Mucosa of descending colon (tissue), 3 donors: ENCODE results near the gene BLOC1S1. TPM values are rescaled to one million over a fixed set of nuclear protein-coding genes. Genes with fewer than 3 reads are reported as not detected.

Experiments used
- ATAC-seq: fragments of 200-7000 bp; cut with Tn5 transposase; one replicate; pipeline ENCODE4 v1.9.1; 2020; ENCODE audit warnings: mild to moderate bottlenecking, moderate library complexity
- DNase-seq, 3 donors: peaks; one replicate each; pipeline ENCODE4 v3.0.0-alpha.2; 2020
- H3K36me3 ChIP-seq: fragments of 200-600 bp; one replicate; pipeline ENCODE4 v1.8.0; 2021; ENCODE audit warnings: low read depth, mild to moderate bottlenecking
- H3K4me1 ChIP-seq: fragments of 200-600 bp; one replicate; pipeline ENCODE4 v1.8.0; 2021; ENCODE audit warnings: low read depth, mild to moderate bottlenecking
- H3K4me3 ChIP-seq: fragments of 200-600 bp; one replicate; pipeline ENCODE4 v1.8.0; 2021; ENCODE audit warnings: mild to moderate bottlenecking
- H3K9me3 ChIP-seq: fragments of 200-600 bp; one replicate; pipeline ENCODE4 v1.8.0; 2021; ENCODE audit warnings: mild to moderate bottlenecking
- CTCF ChIP-seq: fragments of 200-600 bp; IDR thresholded peaks from one replicate; pipeline ENCODE4 v1.8.0; 2022; ENCODE audit warnings: antibody characterized with exemption, mild to moderate bottlenecking
- intact Hi-C, 2 donors: fragments of 100-400 bp; cut with DNase I in 1 of 2; cut with micrococcal nuclease in 1 of 2; formaldehyde crosslinking; loops; one replicate each; pipeline versions ENCODE4 v1.11.0 to v1.11.1; 2022; cut with DNase I, micrococcal nuclease
- total RNA-seq, 3 donors: library from RNA; stranded (reverse); fragmentation: NEBNext Ultra II Directional in 2 of 3; extraction: Animal tissue kit (Norgen Biotek cat#: 25700) in 2 of 3; gene quantifications; one replicate each; pipeline versions ENCODE4 v1.2.1 to v1.2.4, GENCODE V29; 2021 to 2023
- donor health status: DM: no; HTN: no; CAD: no; lungs with moderate emphysema.
- donor health status: DM: no; HTN: no; CAD: no.
- donor health status: DM: no; HTN: yes; CAD: no.

The BLOC1S1 gene
- total RNA-seq, 3 donors from 2014 or later: 201 to 285 (median 241) TPM

- DNase-seq: peak; percentile 71 to 84 (median 81)
- TF ChIP-seq CTCF: no peak
- intact Hi-C loops: no loop called here
These were observed 7.8 kb upstream of the BLOC1S1 start, which contains the start of gene ITGA7 for GRCh38 chr12:55707841-55708694. TSS of gene ITGA7 (minus strand) at chr12:55707904. CDS start at chr12:55707682, 222 bp downstream.

GRCh38 chr12:55708695-55709233 is 7.1 kb upstream of the BLOC1S1 start:
- peak; percentile 16 for ATAC-seq
- peaks cover 15% of the 10 kb centered on the region for H3K4me1 ChIP-seq
- no peaks in the 10 kb centered on the region for H3K9me3 ChIP-seq
- H3K36me3 ChIP-seq: no peaks in the 10 kb centered on the region
- DNase-seq: no peak
- H3K4me3 ChIP-seq: no peak overlapping the region
- no peak for TF ChIP-seq CTCF
- intact Hi-C loops: no loop called here

More at GRCh38 chr12:55707841-55708694, 7.8 kb upstream of the BLOC1S1 start, which contains the start of gene ITGA7:
- peak; percentile 75 for ATAC-seq
- Histone ChIP-seq H3K9me3 (no peaks in the 10 kb centered on the region), H3K4me3 (no peak within 1 kb of the TSS), H3K36me3 (no peaks in the 10 kb centered on the region), H3K4me1 (peaks cover 15% of the 10 kb centered on the region)

GRCh38 chr12:55711786-55712553 is 3.9 kb upstream of the BLOC1S1 start:
- Histone ChIP-seq H3K36me3 (no peaks in the 10 kb centered on the region), H3K4me1 (peaks cover 26% of the 10 kb centered on the region), H3K4me3 (no peak overlapping the region), H3K9me3 (no peaks in the 10 kb centered on the region)
- ATAC-seq (no peak), DNase-seq (peak in 1 of 3 donors; percentile 7)
- TF ChIP-seq CTCF: no peak
- intact Hi-C loops: no loop called here

GRCh38 chr12:55712700-55713415 is 3.0 kb upstream of the BLOC1S1 start:
- H3K4me1 ChIP-seq: peaks cover 28% of the 10 kb centered on the region
- no peak overlapping the region for H3K4me3 ChIP-seq
- intact Hi-C loops: no loop called here
- TF ChIP-seq CTCF: no peak
- H3K9me3 ChIP-seq: no peaks in the 10 kb centered on the region
- H3K36me3 ChIP-seq: no peaks in the 10 kb centered on the region
- DNase-seq (no peak), ATAC-seq (no peak)

GRCh38 chr12:55713721-55714120 is 2.1 kb upstream of the BLOC1S1 start:
- no peaks in the 10 kb centered on the region for H3K9me3 ChIP-seq
- peaks cover 24% of the 10 kb centered on the region for H3K4me1 ChIP-seq
- DNase-seq (peak in 1 of 3 donors; percentile 9), ATAC-seq (no peak)
- intact Hi-C loops: no loop called here
- no peak overlapping the region for H3K4me3 ChIP-seq
- TF ChIP-seq CTCF: no peak
- no peaks in the 10 kb centered on the region for H3K36me3 ChIP-seq
